Choroid plexus epithelial cell (primary cell): Measurements from ENCODE around the gene FUS.
"Not testable (repeated sequence)": the region's sequence is repeated elsewhere in the genome, so short reads cannot be mapped to it uniquely, and the experiment has no call there.

Source experiments
- DNase-seq: peaks from one replicate; pipeline ENCODE4 v3.0.0-alpha.2; 2010; ENCODE audit warnings: low read depth
- H3K4me3 ChIP-seq: 2 replicates; pipeline ENCODE4 v1.5.1; 2011; ENCODE audit warnings: low read depth, mild to moderate bottlenecking, control low read depth, low read length, moderate library complexity
- CTCF ChIP-seq: conservative IDR thresholded peaks from 2 replicates; pipeline ENCODE4 v1.5.1; 2011; ENCODE audit warnings: low read depth, mild to moderate bottlenecking, control low read depth, inconsistent platforms, low read length, moderate library complexity

The FUS gene

GRCh38 chr16:31192856-31193642 is 13.1 kb downstream of the FUS start:
- no peak for DNase-seq
- TF ChIP-seq CTCF = no peak
- no peak overlapping the region for H3K4me3 ChIP-seq

GRCh38 chr16:31193874-31194273 is 13.9 kb downstream of the FUS start:
- DNase-seq = no peak
- H3K4me3 ChIP-seq = no peak overlapping the region
- TF ChIP-seq CTCF = no peak

GRCh38 chr16:31194898-31195297 is 15.0 kb downstream of the FUS start:
- TF ChIP-seq CTCF = no peak
- H3K4me3 ChIP-seq = no peak overlapping the region
- DNase-seq = no peak

- not testable (repeated sequence) for DNase-seq, H3K4me3 ChIP-seq
Observed at GRCh38 chr16:31195861-31196260, 15.9 kb downstream of the FUS start.

GRCh38 chr16:31196324-31197088 is 16.6 kb downstream of the FUS start:
- H3K4me3 ChIP-seq = no peak overlapping the region
- no peak for DNase-seq
- no peak for TF ChIP-seq CTCF

GRCh38 chr16:31198207-31198882 is 18.4 kb downstream of the FUS start:
- no peak for TF ChIP-seq CTCF
- H3K4me3 ChIP-seq = no peak overlapping the region
- no peak for DNase-seq

- no peak overlapping the region for H3K4me3 ChIP-seq
- DNase-seq = no peak
- no peak for TF ChIP-seq CTCF
Observed at GRCh38 chr16:31199430-31200041, 19.6 kb downstream of the FUS start.

- DNase-seq, H3K4me3 ChIP-seq: not testable (repeated sequence)
Observed at GRCh38 chr16:31200111-31200510, 20.2 kb downstream of the FUS start.
